Measurements from ENCODE around the gene DMXL1.

DNA sequence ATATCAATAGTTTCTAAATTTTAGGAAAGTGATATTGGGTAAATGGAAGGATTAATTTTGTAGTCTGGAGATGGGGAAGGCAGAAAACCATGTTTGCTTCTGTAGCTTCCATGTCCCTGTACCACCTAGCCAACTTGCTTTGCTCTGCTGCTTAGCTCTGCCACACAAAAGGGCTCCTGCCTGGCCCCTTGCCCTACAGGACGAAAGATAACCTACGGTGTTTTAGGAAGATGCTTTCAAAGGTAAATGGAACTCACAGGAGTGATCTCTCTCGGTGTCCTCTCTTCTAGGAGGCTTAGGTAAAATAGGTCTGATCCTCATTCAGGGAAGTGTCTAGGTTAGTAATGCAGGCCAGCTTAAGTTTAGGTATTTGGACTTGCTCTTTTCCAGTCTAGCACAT, 37.8 kb upstream of the DMXL1 start:
- TF ChIP-seq EP300 (IDR thresholded peaks at IDR 0.05) (no peak), CTCF (IDR thresholded peaks at IDR 0.05) (no peak), POLR2AphosphoS5 (IDR thresholded peaks at IDR 0.05) (no peak)
